Fibroblast of pulmonary artery (primary cell): ENCODE measurements around the gene KAT6B.

Experiments used
- DNase-seq: peaks from one replicate; pipeline ENCODE4 v3.0.0-alpha.2; 2010; ENCODE audit warnings: low read depth
- H3K4me3 ChIP-seq: replicated peaks from 2 replicates; pipeline ENCODE4 v1.5.1; 2011; ENCODE audit warnings: low read depth, mild to moderate bottlenecking, control low read depth, low read length, moderate library complexity
- TF ChIP-seq, protein P1 (sequence below): IDR thresholded peaks from 2 replicates; pipeline ENCODE4 v1.5.1; 2011; ENCODE audit warnings: mild to moderate bottlenecking, control low read depth, low read length, inconsistent platforms; ENCODE audit errors: missing control alignments

KAT6B gene

DNA sequence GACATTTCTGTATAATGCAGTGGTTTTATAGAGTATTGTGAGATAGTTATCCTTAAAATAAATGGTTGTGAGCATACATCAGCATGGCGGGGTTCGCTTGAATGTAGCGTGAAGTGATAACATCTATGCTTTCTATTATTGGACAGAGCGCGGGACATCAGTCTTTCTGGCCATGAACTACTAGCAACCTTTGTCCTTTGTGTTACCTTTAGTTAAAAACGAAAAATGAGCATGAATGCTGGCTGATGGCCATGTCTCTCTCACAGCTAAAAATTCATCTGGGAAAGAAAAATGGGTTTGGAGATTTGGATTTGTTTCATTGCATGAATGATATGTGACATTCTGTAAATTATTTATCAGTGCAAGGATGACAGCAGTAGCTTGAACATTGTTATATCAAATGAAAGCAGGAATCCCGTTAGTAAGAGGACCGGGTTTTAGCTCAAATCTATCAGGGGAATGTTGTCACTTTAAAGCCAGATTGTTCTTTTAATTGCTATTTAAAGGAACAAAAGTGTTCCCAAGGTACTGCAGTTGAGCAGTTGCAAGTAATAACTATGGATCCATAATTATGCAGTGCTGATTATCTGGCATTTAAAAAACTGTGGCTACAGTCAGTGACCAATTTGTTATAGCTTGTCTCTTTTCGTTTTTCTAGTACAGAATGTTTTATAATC lies 131.0 kb downstream of the KAT6B start:
- peak; percentile 13 for DNase-seq

DNA sequence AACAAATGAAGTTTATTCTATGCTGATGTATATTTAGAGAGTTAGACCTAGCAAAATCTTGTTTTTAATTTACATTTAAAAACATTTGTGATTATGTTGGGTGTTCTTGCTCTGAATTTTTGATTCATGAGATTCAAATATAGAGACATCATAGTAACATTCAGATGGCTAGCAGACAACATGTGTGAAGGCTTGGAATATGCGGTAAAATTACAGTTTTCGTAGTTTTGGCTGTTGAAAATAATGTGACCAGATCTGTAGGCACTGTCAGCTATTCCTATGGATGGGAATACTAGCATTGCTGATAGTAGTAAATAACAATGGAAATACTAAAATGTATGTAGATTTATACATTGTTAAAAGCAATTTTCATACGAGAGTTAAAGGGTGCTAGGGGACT lies 131.9 kb downstream of the KAT6B start:
- DNase-seq = no peak
- H3K4me3 ChIP-seq = no peak overlapping the region
- TF ChIP-seq, protein P1, sequence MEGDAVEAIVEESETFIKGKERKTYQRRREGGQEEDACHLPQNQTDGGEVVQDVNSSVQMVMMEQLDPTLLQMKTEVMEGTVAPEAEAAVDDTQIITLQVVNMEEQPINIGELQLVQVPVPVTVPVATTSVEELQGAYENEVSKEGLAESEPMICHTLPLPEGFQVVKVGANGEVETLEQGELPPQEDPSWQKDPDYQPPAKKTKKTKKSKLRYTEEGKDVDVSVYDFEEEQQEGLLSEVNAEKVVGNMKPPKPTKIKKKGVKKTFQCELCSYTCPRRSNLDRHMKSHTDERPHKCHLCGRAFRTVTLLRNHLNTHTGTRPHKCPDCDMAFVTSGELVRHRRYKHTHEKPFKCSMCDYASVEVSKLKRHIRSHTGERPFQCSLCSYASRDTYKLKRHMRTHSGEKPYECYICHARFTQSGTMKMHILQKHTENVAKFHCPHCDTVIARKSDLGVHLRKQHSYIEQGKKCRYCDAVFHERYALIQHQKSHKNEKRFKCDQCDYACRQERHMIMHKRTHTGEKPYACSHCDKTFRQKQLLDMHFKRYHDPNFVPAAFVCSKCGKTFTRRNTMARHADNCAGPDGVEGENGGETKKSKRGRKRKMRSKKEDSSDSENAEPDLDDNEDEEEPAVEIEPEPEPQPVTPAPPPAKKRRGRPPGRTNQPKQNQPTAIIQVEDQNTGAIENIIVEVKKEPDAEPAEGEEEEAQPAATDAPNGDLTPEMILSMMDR = no peak

More for the DNA sequence above, 131.0 kb downstream of the KAT6B start:
- no peak overlapping the region for H3K4me3 ChIP-seq
- TF ChIP-seq, protein P1 = no peak

DNA sequence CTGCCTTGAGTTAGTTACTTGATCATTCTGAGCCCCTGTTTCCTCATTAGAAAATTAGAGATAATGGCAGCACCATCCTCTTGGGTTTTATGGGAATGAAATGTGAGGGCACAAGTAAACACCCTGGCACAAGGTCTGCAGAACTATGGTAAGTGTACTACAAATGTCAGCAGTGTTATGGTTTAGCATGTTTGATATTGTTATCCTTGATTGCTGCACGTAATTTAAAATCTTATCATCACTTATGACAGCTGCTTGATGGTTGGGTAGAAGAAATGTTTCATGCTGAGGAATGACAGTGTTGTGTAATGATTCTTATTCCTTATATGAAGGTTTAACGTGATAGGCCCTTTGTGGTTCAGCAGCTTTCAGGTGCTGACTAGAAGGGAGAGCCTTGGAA lies 134.3 kb downstream of the KAT6B start:
- TF ChIP-seq, protein P1 = no peak
- no peak overlapping the region for H3K4me3 ChIP-seq
- no peak for DNase-seq

DNA sequence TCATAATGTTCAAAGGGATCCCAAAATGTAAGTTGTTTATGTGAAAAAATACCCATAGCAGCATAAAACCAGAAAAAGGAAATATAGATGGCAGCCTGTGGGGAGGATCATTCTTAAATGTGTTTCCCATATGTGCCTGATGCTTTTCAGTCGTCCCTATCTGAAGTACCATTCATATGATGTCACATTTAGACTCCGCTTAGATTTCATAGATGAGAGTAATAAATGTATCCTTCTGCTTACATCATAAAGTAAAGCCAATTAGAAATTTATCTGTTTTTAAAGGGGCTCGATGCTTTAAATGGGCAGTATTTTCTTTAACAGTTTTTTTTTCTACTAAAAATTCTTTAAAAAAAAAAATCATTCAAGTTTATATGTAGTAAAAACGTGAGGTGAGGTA lies 136.1 kb downstream of the KAT6B start:
- TF ChIP-seq, protein P1 = no peak
- H3K4me3 ChIP-seq = no peak overlapping the region
- no peak for DNase-seq

DNA sequence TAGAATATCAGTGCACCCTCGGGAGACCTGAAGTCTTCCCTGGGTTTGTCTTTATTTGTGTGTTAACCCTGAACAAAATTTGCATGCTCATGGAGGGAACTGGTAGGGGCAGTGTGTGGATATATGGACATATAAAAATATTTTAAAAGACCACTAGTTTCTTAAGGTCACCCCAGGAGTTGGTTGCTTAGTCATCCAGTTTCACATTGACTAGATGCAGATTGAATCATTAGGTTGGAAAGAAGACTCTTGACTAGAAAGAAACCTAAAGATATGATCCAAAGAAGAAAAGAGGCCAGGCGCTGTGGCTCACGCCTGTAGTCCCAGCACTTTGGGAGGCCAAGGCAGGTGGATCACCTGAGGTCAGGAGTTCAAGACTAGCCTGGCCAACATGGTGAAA lies 137.1 kb downstream of the KAT6B start:
- H3K4me3 ChIP-seq = no peak overlapping the region
- DNase-seq = no peak
- TF ChIP-seq, protein P1 = no peak

DNA sequence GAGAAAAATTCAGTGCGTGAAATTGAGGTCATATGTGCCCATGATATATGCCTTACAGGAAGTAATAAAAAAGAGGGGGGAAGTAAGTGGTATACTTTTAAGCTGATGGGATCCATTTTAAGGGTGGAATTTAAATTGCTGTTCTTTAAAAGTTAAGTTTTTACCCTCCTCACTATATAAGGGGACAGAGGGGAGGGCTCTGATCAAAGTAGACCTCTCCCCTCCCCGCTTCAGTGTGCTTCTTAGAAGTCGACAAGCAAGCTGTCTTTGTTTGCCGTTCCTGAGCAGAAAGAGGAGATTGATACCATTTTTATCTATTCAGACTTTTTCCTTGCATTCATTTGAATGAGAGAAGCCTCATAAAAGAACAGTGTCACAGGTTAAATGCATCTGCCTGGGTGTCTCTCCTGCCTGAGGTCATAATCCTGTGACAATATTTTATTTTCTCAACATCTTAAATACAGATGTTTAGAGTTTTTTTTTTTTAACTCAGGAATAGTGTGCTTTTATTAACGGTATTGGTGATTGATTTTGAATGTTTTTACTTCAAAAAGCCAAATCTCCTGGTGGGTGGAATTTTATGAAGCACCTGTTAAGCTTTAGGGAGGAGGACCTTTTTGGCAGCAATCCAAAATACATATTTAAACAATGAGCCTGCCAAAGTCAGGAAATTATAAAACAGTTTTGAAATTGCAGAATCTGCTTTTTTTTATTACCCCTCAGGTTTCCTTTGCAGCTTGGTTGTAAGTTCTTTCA lies 141.7 kb downstream of the KAT6B start:
- no peak overlapping the region for H3K4me3 ChIP-seq
- DNase-seq = peak; percentile 32
- TF ChIP-seq, protein P1 = no peak
